ENCODE measurements around the gene SCAF1.

SCAF1 gene

DNA sequence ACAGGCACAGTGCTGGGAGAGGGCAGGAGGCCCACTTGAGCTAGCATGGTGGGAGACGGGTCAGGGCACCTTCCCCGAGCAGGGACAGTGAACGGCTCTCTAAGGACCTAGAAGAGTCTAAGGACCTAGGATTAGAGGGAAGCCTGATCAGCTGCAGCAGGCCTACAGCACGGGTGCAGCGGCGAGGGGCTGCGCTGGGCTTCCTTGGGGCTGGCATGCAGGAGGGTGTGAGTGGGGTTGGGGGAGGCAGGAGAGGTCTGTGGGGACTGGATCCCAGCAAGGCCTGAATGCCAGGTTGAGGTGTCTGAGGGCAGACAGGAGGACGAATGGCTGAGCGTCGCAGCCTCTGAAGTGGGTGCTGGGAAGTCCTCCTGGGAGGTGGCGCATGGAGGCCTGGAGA, 3.6 kb downstream of the SCAF1 start:
- DNase-seq, result no peak

DNA sequence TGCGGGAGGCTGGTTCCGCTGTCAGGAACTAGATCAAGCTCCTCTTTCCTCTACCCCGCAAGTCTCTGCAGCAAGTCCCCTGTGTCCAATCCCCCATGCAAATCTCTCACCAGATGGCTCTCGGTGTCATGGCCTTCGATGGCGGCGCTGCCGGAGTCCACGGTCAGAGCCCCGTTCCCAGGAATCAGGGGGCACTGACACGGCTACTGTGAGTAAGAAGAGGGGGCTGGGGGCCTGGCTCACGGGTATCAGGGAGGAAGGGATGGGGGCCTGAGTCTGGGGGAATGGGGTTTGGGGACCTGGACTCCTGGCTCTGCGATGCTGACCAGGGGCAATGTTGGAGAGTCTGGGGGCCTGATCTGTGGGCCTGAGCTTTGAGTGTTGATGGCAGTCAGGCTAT, 4.0 kb downstream of the SCAF1 start:
- no peak for DNase-seq

DNA sequence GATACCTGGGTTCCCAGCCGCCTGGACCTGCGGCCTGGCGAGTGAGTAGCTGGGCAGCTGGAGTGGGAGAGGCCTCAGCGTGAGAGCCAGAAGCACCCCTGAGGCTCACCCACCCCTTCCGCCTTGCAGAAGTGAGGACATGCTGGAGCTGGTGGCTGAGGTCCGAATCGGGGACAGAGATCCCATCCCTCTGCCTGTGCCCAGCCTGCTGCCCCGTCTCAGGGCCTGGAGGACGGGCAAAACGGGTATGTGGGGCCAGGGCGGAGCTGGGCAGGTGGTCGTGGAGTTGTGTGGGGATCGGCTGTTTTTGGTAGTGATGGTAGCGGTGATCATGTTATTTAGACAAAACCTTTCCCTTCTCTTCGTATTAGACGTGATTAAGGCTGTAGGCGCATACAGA, 4.6 kb downstream of the SCAF1 start:
- DNase-seq, result no peak

DNA sequence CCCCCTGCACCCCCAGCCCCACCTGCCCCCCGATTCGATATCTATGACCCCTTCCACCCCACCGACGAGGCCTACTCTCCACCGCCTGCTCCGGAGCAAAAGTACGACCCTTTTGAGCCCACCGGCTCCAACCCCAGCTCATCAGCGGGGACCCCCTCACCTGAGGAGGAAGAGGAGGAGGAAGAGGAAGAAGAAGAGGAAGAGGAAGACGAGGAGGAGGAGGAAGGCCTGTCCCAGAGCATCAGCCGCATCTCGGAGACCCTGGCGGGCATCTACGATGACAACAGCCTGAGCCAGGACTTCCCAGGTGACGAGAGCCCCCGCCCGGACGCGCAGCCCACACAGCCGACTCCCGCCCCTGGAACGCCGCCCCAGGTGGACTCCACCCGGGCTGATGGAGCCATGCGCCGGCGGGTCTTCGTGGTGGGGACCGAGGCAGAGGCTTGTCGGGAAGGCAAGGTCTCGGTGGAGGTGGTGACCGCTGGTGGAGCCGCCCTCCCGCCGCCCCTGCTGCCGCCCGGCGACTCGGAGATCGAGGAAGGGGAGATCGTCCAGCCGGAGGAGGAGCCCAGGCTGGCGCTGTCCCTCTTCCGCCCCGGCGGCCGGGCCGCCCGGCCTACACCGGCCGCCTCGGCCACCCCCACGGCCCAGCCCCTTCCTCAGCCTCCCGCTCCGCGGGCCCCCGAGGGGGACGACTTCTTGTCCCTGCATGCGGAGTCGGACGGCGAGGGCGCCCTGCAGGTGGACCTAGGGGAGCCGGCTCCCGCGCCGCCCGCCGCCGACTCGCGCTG, 9.2 kb downstream of the SCAF1 start:
- no peak for DNase-seq

DNA sequence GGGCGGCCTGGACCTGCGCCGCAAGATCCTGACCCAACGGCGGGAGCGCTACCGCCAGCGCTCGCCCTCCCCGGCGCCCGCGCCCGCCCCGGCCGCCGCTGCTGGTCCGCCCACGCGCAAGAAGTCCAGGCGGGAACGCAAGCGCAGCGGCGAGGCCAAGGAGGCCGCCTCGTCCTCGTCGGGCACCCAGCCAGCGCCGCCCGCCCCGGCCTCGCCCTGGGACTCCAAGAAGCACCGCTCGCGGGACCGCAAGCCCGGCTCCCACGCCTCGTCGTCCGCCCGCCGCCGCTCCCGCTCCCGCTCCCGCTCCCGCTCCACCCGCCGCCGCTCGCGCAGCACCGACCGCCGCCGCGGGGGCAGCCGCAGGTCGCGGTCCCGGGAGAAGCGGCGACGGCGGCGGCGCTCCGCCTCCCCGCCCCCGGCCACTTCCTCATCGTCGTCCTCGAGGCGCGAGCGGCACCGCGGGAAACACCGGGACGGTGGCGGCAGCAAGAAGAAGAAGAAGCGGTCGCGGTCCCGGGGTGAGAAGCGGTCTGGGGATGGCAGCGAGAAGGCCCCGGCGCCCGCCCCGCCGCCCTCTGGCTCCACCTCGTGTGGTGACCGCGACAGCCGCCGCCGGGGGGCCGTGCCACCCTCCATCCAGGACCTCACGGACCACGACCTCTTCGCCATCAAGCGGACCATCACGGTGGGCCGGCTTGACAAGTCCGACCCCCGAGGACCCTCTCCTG, 10.0 kb downstream of the SCAF1 start:
- DNase-seq, result no peak

DNA sequence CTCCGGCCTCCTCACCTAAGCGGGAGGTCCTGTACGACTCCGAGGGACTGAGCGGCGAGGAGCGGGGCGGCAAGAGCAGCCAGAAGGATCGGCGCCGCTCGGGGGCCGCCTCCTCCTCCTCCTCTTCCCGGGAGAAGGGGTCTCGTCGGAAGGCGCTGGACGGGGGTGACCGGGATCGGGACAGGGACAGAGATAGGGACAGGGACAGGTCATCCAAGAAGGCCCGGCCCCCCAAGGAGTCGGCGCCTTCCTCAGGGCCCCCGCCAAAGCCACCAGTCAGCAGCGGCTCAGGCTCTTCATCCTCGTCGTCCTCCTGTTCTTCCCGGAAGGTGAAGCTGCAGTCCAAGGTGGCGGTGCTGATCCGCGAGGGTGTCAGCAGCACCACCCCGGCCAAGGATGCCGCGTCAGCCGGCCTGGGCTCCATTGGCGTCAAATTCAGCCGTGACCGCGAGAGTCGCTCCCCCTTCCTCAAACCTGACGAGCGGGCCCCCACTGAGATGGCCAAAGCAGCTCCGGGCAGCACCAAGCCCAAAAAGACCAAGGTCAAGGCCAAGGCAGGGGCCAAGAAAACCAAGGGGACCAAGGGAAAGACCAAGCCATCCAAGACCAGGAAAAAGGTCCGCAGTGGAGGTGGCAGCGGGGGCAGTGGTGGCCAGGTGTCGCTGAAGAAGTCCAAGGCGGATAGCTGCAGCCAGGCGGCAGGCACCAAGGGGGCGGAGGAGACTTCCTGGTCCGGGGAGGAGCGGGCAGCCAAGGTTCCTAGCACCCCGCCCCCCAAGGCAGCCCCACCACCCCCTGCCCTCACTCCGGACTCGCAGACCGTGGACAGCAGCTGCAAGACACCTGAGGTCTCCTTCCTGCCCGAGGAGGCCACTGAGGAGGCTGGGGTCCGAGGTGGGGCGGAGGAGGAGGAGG, 10.8 kb downstream of the SCAF1 start:
- DNase-seq, result no peak

DNA sequence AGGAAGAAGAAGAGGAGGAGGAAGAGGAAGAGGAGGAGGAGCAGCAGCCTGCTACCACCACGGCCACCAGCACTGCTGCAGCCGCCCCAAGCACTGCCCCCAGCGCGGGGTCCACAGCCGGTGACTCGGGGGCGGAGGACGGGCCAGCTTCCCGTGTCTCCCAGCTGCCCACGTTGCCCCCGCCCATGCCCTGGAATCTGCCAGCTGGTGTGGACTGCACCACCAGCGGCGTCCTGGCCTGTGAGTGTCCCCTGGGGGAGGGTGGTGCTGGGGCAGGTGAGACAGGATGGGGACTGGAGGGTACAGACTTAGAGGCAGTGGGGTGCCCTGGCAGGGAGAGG, 11.4 kb downstream of the SCAF1 start:
- no peak for DNase-seq

DNA sequence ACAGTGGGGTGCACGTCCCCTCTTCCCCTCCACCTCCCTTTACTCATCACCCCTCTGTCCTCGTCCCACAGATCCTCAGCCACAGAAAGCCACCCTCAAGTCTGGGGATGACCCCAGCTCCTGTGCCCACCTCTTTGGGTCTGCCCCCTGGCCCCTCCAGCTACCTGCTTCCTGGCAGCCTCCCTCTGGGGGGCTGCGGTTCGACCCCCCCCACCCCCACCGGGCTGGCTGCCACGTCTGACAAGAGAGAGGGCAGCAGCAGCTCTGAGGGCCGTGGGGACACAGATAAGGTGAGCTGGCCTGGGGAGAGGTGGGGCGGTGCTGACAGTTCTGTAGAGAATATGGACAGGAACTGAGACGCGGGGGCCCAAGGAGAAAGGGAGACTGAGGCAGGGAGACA, 12.6 kb downstream of the SCAF1 start:
- DNase-seq, result no peak

DNA sequence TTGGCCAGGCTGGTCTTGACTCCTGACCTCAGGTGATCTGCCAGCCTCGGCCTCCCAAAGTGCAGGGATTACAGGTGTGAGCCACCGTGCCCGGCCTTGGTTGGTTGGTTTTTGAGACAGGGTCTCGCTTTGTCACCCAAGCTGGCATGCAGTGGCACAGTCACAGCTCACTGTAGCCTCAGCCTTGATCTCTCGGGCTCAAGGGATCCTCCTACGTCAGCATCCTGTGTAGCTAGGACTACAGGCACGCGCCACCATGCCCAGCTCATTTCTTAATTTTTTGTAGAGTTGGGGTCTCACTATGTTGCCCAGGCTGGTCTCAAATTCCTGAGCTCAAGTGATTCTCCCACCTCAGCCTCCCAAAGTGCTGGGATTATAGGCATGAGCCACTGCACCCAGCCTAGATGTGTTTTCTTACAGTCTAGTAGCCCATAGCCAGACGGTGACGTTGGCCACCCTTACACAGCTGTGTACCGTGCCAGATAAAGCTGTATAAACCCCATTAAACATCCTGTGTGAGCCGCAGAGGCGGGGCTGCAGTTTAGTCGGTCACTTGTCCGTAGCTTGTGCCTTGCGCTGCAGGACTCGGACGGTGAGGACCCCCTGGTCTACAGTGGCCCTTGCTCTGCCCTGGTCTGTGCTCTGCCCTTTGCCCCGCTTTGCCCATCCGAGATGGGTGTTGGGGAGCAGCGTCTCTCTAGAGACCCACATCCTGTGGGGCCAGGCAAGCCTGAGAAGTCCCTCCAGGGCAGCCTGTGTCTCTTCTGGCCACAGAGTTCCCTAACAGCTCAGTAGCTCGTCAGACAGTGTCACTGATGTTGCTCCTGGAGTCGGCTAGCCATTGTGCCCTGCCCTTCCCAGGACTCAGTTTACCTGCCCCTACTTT, 13.8 kb downstream of the SCAF1 start:
- DNase-seq, result no peak

DNA sequence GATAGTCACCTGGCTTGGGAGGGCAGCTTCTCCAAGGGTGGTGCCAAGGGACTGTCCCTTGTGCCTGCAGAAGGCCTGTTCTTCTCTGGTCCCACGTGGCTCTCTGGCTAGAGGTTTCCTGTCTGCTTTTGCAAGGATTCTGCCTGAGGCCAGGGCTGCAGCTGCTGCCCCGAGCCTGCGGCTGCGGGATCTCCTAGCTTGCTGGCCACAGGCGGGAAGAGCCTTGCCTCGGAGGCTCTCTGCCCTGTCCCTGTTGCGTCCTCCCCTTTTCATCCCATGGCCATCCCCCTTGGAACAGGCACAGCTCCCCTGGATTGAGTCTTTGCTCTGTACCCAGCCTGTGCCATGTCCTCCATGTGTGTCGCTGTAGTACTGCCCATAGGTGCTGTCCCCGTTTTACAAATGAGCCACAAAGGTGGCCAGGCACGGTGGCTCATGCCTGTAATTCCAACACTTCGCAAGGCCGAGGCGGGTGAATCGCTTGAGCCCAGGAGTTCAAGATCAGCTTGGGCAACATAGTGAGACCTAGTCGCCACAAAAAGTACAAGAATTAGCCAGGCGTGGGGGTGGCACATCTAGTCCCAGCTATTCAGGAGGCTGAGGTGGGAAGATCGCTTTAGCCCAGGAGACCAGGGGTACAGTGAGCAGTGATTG, 14.6 kb downstream of the SCAF1 start:
- DNase-seq, result no peak

DNA sequence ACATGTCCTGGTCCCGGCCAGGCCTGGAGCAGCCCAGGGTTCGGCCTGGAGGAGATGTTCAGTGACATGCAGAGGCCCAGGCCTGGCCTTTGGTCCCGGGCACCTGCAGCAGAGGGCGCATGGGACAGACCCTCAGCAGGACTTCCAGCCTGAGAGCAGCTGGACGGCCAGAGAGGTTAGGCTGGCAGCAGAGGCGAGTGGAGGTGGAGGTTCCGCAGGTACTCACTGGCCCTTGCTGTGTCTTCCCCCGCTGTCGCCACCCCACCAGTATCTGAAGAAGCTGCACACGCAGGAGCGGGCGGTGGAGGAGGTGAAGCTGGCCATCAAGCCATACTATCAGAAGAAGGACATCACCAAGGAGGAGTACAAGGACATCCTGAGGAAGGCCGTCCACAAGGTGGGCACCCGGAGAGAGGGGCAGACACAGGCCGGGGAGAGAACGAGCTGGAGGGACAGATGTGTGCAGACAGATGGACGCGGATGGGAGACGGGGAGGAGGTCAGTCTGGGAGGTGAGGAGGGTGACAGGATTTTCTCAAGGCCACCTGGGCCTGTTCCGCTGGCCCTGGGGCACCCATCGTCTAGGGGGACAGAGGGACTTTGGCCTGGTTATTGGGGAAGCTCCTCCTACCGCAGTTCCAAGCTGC, 15.6 kb downstream of the SCAF1 start:
- no peak for DNase-seq

DNA sequence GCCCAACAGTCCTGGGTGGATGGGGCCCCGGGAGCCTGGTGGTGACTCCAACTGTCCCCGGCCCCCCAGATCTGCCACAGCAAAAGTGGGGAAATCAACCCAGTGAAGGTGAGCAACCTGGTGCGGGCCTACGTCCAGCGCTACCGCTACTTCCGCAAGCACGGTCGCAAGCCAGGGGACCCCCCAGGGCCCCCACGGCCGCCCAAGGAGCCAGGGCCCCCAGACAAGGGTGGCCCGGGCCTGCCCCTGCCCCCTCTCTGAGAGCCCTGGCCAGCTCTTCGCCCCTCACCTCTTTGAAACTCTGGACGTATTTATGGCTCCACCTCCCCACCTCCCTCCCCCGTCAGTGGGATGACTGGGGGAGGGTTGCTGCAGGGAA, 16.1 kb downstream of the SCAF1 start:
- no peak for DNase-seq

DNA sequence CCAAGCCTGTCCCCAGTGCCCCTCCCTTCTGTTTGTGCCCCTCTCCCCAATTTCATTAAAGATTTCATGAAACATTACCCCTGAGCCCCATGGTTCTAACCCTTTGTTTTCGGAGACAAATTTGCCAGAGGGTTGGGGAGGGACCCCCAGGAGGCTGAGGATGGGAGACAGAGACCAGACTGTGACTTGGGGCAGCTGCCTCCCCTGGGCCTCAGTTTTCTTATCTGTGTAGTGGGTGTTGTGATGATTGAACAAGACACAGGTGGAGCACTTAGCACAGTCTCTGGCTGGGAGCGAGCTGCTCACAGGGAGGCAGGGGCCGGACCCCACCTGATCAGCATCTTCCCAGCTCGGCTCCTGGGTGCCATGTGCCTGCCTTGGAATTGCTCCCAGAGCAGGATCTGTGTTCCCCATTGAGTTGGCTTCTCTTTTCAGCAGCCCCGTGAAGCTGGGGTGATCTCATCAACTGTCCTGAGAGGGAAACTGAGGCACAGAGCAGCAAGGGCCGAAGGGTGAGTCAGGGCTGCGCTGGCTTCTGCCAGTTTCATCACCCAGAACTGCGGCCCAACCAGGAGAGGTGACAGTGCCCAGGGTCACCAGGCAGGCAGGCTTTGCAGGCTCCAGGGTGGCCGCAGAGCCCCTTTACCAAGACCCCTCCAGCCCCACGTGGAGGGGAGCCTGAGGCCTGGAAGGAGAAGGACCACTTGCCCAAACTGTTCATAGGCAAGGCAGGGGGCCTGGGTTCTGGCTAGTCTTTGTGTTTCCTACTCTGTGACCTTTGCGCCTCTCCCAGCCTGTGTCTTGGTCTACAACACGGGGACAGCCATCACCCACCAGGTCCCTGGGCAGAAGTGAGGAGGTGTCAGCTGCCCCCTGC, 16.8 kb downstream of the SCAF1 start:
- no peak for DNase-seq

DNA sequence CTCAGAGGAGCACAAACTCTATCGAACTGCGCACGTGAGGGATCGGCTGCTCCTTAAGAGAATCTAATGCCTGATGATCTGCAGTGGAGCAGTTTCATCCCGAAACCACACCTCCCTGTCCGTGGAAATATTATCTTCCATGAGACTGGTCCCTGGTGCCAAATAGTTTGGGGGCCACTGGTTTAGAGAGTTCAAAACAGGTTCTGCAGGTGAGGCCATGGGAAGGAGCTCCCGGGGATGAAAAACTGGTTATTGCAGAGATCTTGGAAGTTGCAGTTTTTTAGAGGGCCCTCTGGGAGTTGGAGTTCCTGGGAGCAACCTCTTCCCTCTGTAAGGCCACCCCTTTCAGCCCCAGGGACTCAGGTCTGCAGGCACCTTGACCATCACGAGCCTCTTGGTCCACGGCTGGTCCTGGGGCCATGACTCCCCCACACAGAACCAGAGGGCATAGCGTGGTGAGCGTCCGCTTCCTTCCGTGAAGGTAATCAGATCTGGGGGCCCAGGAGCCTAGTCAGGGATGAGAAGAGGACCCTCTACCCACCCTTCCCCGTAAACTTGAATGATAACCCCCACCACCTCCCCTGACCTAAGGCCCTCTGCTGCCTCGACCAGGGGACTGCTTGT, 18.4 kb downstream of the SCAF1 start:
- DNase-seq, result no peak

DNA sequence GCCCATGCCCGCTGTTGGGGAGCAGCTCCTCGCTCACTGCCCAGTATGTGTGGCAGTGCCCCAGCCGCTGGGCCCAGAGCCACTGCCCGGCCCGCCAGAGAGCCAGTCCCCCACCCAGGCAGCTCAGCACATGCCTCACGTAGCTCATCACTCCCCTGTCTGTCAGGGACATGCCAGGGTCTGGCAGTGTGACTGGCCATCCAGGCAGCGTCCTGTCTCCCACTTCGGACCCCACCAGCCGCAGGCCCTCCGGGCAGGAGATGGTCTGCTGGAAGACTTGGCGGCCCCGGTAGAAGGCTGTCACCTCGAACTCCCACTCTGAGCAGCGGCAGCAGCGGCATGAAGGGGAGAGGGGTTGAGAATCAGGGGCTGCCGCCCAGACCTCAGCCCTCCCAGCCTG, 20.0 kb downstream of the SCAF1 start:
- DNase-seq, result no peak

DNA sequence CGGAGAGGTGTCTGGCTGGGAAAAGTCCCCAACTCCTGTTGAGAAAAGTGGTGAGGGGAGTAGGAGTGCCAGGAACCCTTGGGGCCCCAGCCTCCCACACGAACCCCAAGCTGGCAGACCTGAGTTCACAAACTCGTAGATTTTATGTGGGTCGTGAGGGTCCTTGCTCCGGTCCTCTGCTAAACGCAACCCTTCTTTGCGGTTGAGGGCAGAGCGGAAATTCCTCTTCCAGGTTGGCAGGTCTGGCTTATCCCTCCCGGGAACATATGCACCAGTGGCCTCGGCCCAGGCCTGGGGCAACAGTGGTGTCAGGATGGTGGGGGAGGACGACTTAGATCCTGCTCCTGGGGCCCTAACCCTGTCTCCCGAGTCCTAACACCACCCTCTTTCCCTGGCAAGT, 21.2 kb downstream of the SCAF1 start:
- DNase-seq, result no peak

DNA sequence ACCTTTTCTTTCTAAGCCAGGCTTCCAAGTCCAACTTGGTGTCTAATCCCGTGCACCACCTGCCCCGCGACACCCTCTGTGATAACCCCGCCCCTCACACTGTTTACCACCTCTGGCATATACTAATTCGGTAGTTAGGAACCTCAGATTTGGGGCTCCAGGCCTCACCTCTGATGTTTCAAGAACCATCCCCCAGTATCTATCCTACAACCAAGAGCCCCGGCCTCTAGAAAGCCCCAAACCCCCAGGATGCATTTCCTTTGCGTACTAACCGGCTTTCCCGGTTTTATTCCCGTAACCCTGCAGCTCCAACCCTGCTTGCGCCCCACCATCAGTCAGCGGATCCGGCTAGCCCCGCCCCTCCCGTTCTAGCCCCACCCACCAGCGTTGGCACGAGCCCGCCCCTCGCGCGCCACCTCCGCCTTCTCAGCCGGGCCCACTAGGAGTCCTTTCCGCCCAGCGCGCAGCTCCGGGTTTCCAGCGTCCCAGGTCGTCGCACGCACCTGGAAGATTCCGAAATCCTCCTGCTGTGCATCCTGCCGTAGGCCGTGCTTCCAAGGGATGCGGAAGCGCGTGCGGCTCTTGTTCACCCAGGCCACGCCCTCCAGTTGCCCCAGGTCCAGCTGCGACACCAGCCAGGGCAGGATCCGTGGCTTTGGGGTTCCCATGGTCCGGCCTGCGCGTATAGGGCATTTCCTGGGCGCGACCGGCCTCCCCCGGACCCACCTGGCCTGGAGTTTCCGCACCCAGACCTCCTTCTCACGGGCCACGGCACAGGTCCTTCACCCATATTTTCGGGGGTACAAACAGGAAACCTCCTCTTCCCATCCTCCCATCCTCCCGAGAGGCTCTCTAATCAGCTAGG, 22.4 kb downstream of the SCAF1 start:
- peak; percentile 81 for DNase-seq

DNA sequence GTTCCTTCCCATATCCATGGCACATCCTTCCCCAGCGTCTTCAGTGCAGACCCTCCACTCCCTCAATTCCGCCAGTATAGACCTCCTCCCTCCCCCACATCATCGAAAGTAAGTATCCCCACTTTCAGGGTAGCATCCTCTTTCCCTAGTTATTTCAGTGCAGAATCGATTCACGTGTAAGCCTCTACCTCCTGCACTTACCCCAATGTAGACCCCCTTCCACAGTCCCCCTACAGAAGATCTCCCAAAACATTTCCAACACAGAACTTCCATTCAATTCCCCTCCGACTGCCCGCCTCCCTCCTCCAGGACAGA, 23.0 kb downstream of the SCAF1 start:
- no peak for DNase-seq
